Retina (tissue), 1 donor: Measurements from ENCODE around the gene EMID1.

ENCODE experiments used
- DNase-seq: peaks from one replicate; pipeline ENCODE4 v3.0.0-alpha.2; 2016

Gene EMID1

DNA sequence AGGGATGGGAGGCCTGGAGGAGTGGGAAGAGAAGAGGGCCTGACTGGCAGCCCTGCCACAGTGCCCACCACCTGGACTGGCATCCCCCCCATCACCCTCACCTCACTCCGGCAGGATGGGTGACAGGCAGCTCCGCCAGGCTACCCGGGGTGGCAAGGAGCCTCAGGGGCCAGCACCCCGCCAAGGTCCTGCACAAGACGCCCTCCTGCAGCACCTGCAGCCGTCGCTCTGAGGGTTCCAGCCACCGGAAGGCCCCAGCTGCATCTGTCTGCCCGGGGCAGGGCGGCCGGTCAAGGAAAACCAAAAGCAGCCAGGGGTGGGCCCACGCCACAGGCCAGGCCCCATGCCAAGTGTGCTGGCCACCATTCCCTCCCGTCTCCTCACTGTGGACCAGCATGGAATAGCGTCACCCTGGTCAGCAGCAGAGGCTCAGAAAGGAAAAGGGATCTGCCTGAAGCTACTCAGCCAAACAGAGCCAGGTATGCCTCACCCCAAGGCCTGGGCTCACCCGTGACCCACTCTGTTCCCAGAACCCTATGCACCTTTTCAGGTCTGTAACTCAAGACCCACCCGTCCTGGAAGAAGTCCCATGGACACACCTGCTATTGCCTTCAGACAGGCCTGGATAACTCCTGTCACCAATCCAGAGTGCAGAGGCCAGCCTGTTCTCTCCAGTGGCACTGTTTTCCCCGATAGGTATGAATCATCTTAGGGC is 55.1 kb downstream of the EMID1 start:
- no peak for DNase-seq

GRCh38 chr22:29263791-29264276 is 58.1 kb downstream of the EMID1 start:
- DNase-seq, result no peak

GRCh38 chr22:29265305-29265704 is 59.6 kb downstream of the EMID1 start:
- no peak for DNase-seq

DNA sequence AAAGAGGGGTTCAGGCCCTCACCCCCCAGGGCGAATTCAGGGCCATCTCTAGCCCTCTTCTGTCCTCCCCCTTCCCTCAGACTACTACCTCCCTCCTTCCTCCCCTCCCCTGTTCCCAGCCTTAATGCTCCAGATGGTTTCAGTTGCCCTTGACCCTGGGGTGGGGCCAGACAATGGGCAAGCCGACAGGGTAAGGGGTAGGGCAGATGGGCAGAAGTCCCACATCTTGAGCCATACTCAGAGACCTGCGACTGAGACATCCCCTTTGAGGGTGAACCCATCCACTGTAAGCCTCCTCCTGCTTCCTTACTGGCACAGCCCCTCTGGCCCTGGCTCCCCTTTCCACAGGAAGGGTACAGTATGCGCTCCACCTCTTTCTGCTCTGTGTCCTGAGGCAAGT is 60.2 kb downstream of the EMID1 start:
- no peak for DNase-seq

DNA sequence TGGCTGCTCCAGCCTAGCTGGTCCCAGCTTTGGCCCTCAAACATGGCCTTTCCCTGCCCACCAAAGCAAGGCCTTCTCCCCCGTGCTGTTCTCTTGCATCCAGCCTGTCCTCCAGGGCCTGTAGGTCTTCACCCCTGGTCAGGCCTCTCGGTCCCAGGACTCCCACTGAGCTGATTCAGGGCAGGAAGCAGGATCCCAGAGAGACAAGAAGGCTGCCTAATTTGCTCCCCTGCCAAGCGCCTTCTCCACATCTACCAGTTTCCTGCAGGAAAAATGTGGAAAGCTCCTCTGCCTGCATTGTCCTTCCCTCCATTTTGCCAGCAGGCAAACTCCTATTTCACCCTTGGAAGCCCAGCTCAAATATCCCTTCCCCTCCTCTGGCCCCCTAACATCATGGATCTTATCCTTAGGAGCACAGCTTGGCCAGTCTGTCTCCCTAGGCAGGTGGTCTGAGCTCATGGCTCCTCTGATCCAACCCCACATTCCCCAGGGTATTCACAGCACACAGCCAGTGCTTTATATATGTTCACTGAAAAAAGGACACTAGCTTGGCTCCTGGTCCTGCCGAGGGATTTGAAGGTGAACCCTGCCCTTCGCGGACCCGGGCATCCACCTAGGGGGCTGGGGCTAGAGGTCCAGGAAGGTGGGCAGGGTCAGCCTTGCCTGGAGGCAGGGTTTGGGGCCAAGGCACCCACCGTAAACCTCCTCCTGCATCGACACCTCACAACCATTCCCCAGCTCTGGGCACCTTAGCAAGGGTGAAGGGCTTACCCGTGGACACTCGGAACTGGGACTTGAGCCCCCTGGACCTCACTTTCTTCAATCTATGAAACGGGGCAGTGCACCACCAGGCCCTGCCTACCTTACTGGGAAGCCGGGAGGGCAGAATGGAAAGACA is 61.1 kb downstream of the EMID1 start:
- no peak for DNase-seq

- DNase-seq, result no peak
These were observed 61.8 kb downstream of the EMID1 start for GRCh38 chr22:29267462-29267857.

DNA sequence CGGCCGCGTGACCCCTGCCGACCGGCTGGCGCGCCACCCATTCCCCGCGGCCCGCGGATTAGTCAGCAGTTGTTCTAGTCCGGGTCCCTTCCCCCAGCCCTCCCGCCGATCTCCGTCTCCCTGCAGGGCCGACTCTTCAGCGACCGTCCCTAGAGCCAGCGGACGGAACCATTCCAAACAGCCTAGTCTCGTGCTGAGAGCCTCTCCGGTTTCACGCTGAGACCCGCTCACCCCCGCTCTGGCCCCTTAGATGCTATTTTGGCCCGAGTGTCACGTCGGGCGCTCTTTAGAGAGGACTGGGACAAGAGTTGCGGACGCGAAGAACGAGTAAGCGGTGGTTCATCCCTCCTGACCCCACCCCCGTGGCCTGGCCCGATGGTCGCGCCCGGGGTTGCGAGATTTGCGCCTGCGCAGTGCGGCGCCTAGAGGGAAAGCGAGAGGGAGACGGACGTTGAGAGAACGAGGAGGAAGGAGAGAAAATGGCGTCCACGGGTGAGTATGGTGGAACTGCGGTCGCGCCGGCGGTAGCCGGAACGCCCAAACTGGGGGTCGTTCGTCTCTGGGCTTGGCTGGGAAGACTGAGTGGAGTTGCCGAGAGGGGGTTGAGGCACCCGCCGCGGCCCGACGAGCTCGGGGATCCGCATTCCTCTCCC is 62.3 kb downstream of the EMID1 start, which contains the start of the genes EWSR1 and RHBDD3:
TSS of gene EWSR1 (plus strand) at position 411 of the 653 bp plus-strand sequence. CDS start at position 480, 69 bp downstream.
TSS of gene RHBDD3 (minus strand) at position 124 of the 653 bp plus-strand sequence. CDS start 2,355 bp downstream, outside the sequence.
- peak; percentile 99 for DNase-seq

DNA sequence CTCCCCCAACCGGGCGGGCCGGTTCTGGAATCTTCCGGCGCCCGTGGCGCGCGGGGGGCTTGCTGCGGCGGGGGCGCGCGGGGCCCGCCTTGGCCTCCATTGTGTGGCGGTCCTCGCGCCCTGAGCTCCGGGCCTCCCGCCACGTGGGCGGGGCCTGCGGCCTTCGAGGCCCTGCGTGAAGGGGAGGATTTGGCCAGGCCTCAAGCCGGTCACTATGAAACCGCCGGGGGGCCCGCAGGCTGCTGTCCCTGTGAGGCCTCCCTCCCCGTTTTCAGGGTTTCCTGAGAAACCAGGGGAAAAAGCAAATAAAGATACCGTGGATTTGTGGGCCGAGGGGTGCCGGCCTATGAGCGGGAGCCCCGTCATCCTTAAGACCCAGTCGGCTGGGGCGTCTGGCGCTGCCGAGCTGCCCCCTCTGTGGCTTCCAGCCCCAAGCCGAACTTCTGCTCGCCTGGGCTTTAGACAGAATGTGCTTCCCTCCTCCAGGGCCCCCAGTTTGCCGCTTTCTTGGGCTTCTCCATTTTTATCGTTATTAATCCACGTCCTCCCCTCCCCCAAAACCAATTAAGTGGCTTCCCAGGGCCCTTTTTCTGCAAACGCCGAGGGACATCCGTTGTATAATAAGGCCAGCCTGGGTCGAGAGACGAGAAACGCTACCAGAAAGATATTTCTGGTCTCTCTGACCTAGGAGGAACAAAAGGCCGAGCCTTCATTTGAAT is 63.0 kb downstream of the EMID1 start:
- peak; percentile 77 for DNase-seq

GRCh38 chr22:29269230-29269604 is 63.5 kb downstream of the EMID1 start:
- DNase-seq, result no peak

- no peak for DNase-seq
These were observed 64.2 kb downstream of the EMID1 start for GRCh38 chr22:29269731-29270474.

DNA sequence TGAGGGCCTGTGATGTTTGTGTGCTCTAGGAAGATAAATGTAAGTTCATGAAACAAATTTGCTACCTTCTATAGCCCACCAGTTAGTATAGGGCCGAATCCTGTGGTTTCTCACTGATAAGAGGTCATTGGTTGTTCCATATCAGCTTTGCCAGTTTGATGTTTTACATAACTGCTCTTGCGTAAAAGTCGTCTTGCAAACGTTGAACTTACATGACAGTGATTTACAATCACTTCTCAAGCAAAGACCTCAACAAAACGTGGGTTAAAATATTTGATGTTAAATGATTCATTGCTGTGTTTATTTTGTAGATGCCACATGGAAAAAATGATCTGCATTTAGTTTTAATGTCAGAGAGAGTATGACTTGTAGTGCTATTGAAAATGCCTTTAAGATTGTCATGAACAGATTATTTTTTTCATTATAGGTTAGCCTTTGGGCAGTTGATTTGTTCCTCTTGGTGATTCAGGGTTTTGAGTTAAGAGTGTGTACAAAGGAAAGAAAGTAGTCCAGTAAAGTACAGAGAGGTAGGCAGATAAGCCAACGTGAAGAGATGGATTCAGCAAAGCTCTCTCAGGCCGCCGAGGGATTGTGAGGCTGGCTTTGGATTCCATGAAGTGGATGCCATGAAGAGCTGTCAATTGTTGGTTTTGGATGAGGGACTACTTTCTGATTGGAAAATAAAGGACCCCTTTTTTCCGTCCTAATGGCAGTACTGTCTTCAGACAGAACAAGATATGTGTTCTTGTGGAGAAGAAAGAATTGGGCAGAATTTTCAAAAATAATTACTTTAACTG is 65.0 kb downstream of the EMID1 start:
- no peak for DNase-seq

DNA sequence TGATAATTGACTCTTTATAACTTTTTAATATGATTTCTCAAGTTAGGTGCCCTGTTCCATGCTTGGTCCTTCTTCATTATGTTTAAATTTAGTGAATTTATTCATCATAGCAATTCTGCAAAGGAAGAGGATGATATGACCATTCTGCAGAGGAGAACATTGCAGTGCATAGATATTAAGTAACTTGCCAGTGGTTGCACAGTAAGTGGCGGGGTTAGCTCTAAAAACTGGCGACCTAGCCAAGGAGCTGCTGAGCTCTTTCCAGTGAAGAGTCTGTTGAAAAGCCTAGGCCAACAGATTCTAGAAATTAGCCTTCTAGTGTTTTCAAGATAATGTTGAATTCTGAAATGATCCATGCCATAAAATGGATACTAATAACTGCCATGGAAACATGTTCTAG is 66.9 kb downstream of the EMID1 start:
- no peak for DNase-seq

DNA sequence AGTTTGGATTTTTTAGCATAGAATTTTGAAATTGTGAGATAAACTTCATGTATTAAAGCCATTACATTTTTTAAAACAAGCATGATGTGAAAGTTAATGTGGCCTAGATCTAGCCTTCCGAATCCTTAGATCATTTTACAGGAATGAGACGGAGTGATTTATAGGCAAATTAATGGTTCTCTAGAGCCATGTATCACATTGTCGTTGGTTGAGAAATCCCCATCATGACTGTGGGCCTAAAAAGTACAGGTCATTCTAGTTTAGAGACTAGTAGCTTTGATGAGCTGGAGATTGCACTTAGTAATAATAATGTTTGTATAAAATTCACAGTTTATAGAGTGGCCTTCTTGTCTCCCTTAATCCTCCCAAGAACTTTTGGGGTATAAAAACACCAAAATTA is 69.5 kb downstream of the EMID1 start:
- no peak for DNase-seq

DNA sequence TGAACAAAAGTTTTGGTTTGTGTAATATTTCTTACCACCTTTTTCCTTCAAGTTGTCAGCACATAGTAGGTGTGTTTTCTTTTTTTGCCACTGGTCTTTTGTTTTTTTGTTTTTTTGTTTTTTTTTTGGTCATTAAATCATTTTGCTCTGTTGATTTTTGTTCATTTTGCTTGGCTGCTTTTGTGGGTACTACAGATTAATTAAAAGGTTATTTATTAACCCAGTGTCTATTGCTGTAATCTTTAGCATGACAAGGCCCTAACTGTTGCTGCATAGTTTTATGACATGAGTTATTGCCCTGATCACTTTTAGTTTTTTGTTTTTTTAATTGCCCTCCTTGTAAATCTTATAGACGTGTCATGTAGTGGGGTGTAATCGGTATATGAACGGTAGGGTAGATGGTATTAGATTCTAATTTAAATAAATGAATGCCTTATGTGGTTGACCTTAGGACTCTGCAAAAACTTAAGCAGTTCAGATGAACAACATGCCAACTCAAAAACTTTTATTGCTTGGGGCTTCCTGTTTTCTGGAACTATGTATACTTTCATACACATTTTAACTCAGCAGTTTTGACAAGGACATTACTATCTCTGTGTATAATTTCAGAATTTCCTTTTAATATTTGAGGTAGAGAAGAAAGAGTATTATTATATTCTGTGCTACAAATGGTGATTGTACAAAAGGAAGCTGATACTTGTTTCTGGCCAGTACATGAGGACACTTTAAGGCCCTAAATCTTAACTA is 70.3 kb downstream of the EMID1 start:
- no peak for DNase-seq

- no peak for DNase-seq
These were observed 72.2 kb downstream of the EMID1 start for GRCh38 chr22:29277927-29278326.

GRCh38 chr22:29284196-29284595 is 78.5 kb downstream of the EMID1 start:
- DNase-seq, result no peak

DNA sequence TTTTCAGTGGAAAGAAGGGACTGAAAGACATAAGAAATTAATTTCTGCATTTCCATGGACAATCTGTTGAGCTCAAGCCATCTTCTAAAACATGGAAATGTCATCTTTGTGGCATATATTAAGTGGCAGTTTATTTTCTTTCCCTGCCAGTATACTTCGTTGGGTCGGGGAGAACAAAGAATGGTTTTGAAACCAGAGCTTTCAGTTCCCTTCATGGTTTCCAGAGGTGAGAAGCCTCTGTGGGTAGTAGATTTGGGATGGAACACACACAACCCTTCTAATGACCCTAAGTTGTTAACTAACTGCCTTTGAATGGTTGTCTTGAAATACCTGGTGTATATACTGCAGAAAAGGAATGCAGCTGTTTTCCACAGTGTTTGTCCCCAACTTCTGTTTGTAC is 83.1 kb downstream of the EMID1 start:
- DNase-seq, result no peak

- no peak for DNase-seq
These were observed 84.4 kb downstream of the EMID1 start for GRCh38 chr22:29290061-29290460.

DNA sequence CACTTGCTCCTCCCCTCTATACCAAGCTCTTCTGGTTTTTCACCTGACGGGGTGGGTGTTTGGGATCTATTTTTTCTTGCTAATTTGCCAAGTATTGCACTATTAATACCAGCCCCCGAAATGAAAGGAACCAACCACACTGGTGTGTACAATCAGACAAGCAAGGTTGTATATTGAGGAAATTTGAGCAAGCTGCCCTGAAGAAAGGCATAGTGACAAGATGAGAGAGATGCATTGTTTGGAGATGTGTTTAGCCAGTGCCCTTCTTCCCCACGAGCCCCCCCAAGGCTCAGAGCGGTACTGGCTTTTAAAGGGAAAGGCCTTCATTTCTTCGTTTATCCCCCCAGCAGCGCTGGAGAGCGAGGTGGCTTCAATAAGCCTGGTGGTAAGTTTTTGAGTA is 85.5 kb downstream of the EMID1 start:
- DNase-seq, result no peak

GRCh38 chr22:29292379-29292778 is 86.7 kb downstream of the EMID1 start:
- no peak for DNase-seq
